Left ventricle myocardium superior (tissue), 1 donor: ENCODE data around the gene FOXP2. TPM values are rescaled to one million over a fixed set of nuclear protein-coding genes. Genes with fewer than 3 reads are reported as not detected.
"Not testable (repeated sequence)": the region's sequence is repeated elsewhere in the genome, so short reads cannot be mapped to it uniquely, and the experiment has no call there.

Experiments used
- ATAC-seq: fragments of 200-7000 bp; cut with Tn5 transposase; one replicate; pipeline ENCODE4 v1.9.1; 2020; ENCODE audit warnings: mild to moderate bottlenecking, moderate library complexity
- DNase-seq: peaks from one replicate; pipeline ENCODE4 v3.0.0-alpha.2; 2020
- intact Hi-C: fragments of 100-400 bp; cut with micrococcal nuclease; formaldehyde crosslinking; loops from one replicate; pipeline ENCODE4 v1.11.0; 2022
- total RNA-seq: library from RNA; stranded (reverse); fragmentation: NEBNext Ultra II Directional; extraction: Animal tissue kit (Norgen Biotek cat#: 25700); gene quantifications from one replicate; pipeline ENCODE4 v1.2.1, GENCODE V29; 2021
- donor health status: DM: no; HTN: yes; CAD: no; lungs with severe emphysema.

Gene FOXP2
- total RNA-seq, 1 donor from 2014 or later, result 1.2 TPM

- intact Hi-C loops, result no loop called here
These were observed 3.5 kb downstream of the FOXP2 start for GRCh38 chr7:114418117-114418516.

DNA sequence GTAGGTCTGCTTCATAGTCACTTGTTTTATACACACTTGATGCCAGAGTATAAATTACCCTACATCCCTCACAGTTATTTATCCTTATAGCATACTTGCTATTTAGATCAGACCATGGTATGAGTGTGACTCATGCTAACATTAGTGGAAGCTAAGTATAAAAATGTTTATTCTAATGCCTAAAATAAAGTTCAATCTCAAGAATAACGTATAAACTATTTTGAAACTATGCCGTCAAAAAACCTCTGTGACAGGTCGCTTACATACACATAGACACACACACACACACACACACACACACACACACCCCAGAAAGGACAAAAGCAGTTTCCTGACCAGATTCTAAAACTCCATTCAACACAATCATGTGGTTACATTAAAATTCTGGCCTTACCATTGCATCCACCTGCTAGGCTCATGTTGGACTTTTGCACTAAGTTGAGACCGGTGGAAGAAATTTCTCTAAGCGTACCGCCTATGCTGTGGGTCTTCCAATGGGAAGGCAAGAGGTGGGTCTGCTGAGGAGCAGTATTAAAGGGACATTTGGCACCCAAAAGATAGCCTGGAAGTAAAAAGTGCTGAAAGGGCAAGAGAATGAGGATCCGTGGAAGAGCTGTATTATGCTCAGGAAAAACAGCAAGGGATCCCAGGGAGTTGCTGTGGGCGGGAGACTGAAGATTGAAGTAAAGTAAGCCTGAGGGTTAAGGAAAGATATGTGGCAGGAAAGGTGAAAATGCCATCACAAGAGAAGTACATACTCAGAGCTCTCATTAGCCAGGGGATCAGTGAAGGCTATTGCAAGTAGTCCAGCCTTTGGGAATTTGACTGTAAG, 5.0 kb downstream of the FOXP2 start:
- DNase-seq (no peak), ATAC-seq (no peak)
- intact Hi-C loops, result no loop called here

More at GRCh38 chr7:114418117-114418516, 3.5 kb downstream of the FOXP2 start:
- no peak for DNase-seq
- no peak for ATAC-seq

GRCh38 chr7:114422507-114423501, 8.2 kb downstream of the FOXP2 start:
- no peak for DNase-seq
- no peak for ATAC-seq
- intact Hi-C loops, result no loop called here

- no peak for DNase-seq
- intact Hi-C loops, result no loop called here
- ATAC-seq, result no peak
These were observed 11.8 kb downstream of the FOXP2 start for GRCh38 chr7:114426382-114426781.

GRCh38 chr7:114426824-114427223, 12.2 kb downstream of the FOXP2 start:
- intact Hi-C loops, result no loop called here
- no peak for DNase-seq
- no peak for ATAC-seq

- ATAC-seq (no peak), DNase-seq (no peak)
- intact Hi-C loops, result no loop called here
These were observed 13.6 kb downstream of the FOXP2 start for GRCh38 chr7:114428211-114428610.

DNA sequence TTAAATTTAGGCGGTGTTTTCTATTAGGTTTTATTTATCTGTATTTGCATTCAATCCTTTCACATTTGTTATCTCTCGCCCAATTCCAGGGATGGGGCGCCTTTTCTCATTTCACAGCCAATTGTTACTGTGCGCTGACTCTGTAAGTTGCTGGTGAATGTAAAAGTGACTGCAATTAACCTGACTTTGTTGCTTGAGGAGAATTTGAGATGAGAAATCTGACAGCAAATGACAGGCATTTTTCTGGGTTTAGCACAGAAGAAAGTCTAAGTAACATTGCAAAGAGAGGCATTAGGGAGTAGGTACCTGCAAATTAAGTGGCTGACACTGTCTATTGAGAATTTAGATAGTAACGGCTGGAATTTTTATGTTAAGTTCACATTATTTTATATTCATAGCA, 16.6 kb downstream of the FOXP2 start:
- intact Hi-C loops, result no loop called here
- DNase-seq, result no peak
- ATAC-seq, result no peak

DNA sequence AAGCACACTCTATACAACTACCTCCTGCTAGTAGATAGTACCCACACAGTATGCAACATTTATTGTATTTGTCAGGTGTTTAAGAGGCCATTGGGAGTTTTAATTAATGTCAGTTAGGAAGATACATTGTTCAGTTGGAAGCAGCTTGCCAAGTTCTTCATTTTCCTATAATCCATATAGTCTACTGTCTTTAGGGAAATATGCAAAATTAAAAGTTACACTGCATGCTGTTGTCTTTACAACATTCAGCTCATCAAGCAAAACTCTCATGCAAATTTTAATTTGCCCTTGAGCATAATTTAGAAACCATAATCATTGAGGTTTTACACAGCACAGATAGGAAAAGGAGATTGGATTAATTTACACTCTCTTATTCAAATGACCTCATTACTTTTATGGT, 17.4 kb downstream of the FOXP2 start:
- no peak for DNase-seq
- ATAC-seq, result no peak
- intact Hi-C loops, result no loop called here

DNA sequence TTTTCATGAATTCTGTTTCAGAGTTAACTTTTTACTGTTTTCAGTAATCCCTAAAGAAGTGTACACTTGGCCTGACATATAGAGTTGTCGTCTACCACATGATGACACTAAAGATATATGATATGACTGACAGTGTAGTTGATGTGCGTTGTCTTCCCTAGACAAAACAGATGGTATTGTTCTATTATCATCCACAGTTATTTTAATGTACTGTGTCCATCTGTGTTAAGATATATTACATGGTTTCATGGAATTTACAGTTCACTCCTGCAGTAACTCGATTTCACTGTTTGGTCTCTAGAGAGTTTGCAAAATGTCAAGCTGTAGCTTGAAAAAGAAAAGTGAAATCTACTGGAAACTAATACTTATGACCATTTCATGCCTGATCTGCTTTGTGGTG, 18.1 kb downstream of the FOXP2 start:
- ATAC-seq (no peak), DNase-seq (no peak)
- intact Hi-C loops, result no loop called here

GRCh38 chr7:114439581-114439980, 25.0 kb downstream of the FOXP2 start:
- ATAC-seq, result no peak
- intact Hi-C loops, result no loop called here
- no peak for DNase-seq

DNA sequence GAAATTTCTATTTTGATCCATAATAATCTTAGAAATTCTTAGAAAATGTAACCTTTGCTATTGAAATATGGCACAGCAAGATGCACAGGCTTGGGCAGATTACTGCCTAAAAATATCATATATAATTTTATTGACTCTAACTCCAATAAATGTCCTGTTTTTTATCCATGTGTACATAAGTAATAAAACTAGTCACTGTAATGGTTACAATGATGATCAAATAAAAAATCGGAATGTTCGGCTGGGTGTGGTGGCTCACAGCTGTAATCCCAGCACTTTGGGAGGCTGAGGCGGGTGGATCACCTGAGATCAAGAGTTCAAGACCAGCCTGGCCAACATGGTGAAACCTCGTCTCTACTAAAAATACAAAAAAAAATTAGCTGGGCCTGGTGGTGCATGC, 26.3 kb downstream of the FOXP2 start:
- intact Hi-C loops, ATAC-seq, DNase-seq: not testable (repeated sequence)

DNA sequence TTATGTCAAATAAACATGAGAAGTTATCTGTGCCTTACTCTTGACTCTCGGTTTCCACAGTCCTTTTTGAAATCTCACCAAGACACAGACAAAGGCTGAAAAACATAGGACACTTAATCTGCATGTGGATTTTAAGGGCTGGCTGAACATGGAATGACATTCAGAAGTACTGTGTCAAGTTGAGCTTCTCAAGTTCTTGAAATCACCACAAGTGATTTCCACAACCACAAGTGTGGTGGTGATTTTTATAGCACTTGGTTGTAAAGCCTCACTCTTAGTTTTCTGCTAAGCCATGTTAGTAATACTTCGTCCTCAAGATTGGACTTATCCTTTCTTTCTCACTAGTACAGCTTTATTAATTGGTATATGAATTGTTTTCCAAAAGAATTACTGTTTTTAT, 29.6 kb downstream of the FOXP2 start:
- no peak for ATAC-seq
- DNase-seq, result no peak
- intact Hi-C loops, result no loop called here

DNA sequence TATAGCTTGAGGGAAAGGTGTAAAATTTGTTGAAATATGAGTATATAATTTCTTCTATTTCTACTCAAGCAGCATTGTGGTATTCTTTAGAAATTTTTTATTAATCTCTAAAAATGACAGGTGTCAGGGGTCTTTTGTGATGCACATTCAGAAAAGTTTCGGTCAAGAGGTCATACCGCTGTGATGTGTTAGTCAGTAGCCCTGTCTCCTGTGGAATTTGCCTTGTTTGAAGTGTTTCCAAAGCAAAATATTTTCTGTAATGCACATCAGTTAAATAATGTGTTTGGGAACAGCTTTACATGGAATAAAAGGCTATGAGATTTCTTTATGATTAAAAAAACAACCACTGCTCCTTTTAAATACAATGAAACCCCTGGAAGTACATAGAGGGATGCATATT, 35.8 kb downstream of the FOXP2 start:
- ATAC-seq, result no peak
- no peak for DNase-seq
- intact Hi-C loops, result no loop called here

- DNase-seq (no peak), ATAC-seq (no peak)
- intact Hi-C loops, result no loop called here
These were observed 45.0 kb downstream of the FOXP2 start for GRCh38 chr7:114459574-114459973.

GRCh38 chr7:114460021-114460420, 45.4 kb downstream of the FOXP2 start:
- DNase-seq, result no peak
- intact Hi-C loops, result no loop called here
- ATAC-seq, result no peak

DNA sequence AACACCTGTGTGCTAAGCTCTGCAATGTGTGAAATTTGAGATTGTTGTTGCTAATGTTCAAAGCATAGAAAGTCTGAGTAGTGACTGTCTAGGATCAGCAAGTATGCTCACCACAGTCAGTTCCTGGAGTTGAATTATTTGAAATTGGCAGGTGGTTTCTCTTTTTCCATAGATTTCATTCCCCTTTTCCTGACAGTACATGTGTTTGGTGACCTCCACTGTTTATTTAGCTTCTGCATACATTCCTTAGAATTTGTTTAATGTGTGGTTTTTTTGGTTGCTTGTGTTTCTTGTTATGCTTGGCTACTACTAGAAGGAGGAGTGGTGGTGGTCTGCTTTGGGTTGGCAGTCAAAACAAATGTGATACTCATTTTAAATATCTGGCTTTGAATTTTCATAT, 52.3 kb downstream of the FOXP2 start:
- intact Hi-C loops, result no loop called here
- no peak for DNase-seq
- ATAC-seq, result no peak

DNA sequence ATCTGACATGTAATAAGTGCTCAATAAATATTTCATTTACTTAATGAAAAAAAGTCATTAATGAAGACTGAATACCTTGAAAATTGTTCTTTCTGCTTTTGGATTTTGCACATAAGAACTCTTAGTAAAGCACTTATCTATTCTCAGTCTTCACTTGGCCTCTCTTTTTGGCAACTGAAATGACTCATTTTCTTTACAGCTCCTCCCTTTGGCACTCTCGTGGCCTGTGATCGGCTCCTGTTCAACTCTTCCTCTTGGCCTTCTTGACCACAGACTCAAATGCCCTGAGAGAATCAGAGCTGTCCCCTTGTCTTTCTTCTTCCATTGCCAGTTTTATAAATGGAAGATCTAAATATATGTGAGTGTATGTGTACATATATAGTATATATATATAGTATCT, 54.2 kb downstream of the FOXP2 start:
- ATAC-seq, result no peak
- intact Hi-C loops, result no loop called here
- DNase-seq, result no peak

DNA sequence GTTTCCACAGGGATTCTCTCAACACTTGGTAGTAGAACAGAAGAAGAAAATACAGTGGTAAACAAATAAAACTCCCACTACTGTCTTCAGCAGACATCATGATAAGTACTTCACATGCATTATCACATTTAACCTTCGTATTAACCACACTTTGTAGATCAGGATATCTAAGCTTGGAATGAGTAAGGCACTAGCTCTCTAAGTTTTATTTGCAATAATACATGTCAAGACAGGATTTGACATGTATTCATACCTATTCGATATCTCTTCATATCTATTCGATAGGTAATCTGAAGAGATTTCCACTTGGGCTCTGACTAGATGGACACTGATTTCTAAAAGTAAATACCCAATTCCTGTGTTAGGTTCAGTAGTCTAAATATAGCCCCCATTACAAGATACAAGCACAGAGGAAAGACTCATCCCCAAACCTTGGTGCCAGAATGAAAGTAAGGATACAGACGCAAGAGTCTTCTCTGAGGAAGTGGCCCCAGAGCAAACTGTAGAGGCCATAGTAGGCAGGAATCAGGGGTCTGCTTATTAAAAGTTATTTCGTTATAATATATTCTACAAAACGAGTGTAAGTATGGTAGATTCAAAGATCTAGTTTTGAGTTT, 58.4 kb downstream of the FOXP2 start:
- intact Hi-C loops, result no loop called here
- DNase-seq (no peak), ATAC-seq (no peak)

- intact Hi-C loops, result no loop called here
These were observed 63.8 kb downstream of the FOXP2 start for GRCh38 chr7:114478384-114478783.

GRCh38 chr7:114481999-114482398, 67.4 kb downstream of the FOXP2 start:
- DNase-seq, result no peak
- intact Hi-C loops, result no loop called here
- ATAC-seq, result no peak

More at GRCh38 chr7:114478384-114478783, 63.8 kb downstream of the FOXP2 start:
- no peak for DNase-seq
- no peak for ATAC-seq
